AG10803 (cell line): ENCODE data around the gene SCO2.

Experiments used
- DNase-seq: peaks from one replicate; pipeline ENCODE4 v3.0.0; 2010; ENCODE audit warnings: low read depth
- H3K4me3 ChIP-seq: 2 replicates; pipeline ENCODE4 v1.5.1; 2011; ENCODE audit warnings: mild to moderate bottlenecking, low read length, control low read depth
- CTCF ChIP-seq: conservative IDR thresholded peaks from 2 replicates; pipeline ENCODE4 v1.5.1; 2011; ENCODE audit warnings: mild to moderate bottlenecking, low read length, control low read depth, inconsistent platforms

Gene SCO2

GRCh38 chr22:50483977-50484853 is 41.2 kb downstream of the SCO2 start:
- DNase-seq, result no peak
- no peak for TF ChIP-seq CTCF
- H3K4me3 ChIP-seq, result no peak overlapping the region

- TF ChIP-seq CTCF, result no peak
- no peak for DNase-seq
- peak overlapping the region; percentile 87; the same call in 1 of the 2 replicates for H3K4me3 ChIP-seq
Observed at GRCh38 chr22:50483556-50483955, 41.8 kb downstream of the SCO2 start.

- H3K4me3 ChIP-seq, result peak overlapping the region; percentile 87
- no peak for DNase-seq
- TF ChIP-seq CTCF, result no peak
Observed at GRCh38 chr22:50483106-50483505, 42.3 kb downstream of the SCO2 start.

- no peak for DNase-seq
- TF ChIP-seq CTCF, result no peak
Observed at GRCh38 chr22:50482107-50483074, 43.0 kb downstream of the SCO2 start.

GRCh38 chr22:50481440-50482106 is 43.8 kb downstream of the SCO2 start, which contains the start of gene ADM2:
ADM2 (plus strand) TSS chr22:50481543; CDS start chr22:50481848, 305 bp downstream.
- no peak for TF ChIP-seq CTCF
- peak within 1 kb of the TSS; percentile 87 for H3K4me3 ChIP-seq
- DNase-seq, result peak; percentile 49

More at GRCh38 chr22:50482107-50483074, 43.0 kb downstream of the SCO2 start:
- peak overlapping the region; percentile 87 for H3K4me3 ChIP-seq

- peak overlapping the region; percentile 87 for H3K4me3 ChIP-seq
- TF ChIP-seq CTCF, result no peak
- no peak for DNase-seq
Observed at GRCh38 chr22:50481045-50481439, 44.4 kb downstream of the SCO2 start.
